Mucosa of descending colon (tissue), 3 donors: ENCODE measurements around the gene UBA6. TPM values are rescaled to one million over a fixed set of nuclear protein-coding genes. Genes with fewer than 3 reads are reported as not detected.

ENCODE experiments used
- ATAC-seq: fragments of 200-7000 bp; cut with Tn5 transposase; one replicate; pipeline ENCODE4 v1.9.1; 2020; ENCODE audit warnings: mild to moderate bottlenecking, moderate library complexity
- DNase-seq, 3 donors: peaks; one replicate each; pipeline ENCODE4 v3.0.0-alpha.2; 2020
- H3K36me3 ChIP-seq: fragments of 200-600 bp; one replicate; pipeline ENCODE4 v1.8.0; 2021; ENCODE audit warnings: low read depth, mild to moderate bottlenecking
- H3K4me1 ChIP-seq: fragments of 200-600 bp; one replicate; pipeline ENCODE4 v1.8.0; 2021; ENCODE audit warnings: low read depth, mild to moderate bottlenecking
- H3K4me3 ChIP-seq: fragments of 200-600 bp; one replicate; pipeline ENCODE4 v1.8.0; 2021; ENCODE audit warnings: mild to moderate bottlenecking
- H3K9me3 ChIP-seq: fragments of 200-600 bp; one replicate; pipeline ENCODE4 v1.8.0; 2021; ENCODE audit warnings: mild to moderate bottlenecking
- intact Hi-C, 2 donors: fragments of 100-400 bp; cut with DNase I in 1 of 2; cut with micrococcal nuclease in 1 of 2; formaldehyde crosslinking; loops; one replicate each; pipeline versions ENCODE4 v1.11.0 to v1.11.1; 2022; cut with DNase I, micrococcal nuclease
- total RNA-seq, 3 donors: library from RNA; stranded (reverse); fragmentation: NEBNext Ultra II Directional in 2 of 3; extraction: Animal tissue kit (Norgen Biotek cat#: 25700) in 2 of 3; gene quantifications; one replicate each; pipeline versions ENCODE4 v1.2.1 to v1.2.4, GENCODE V29; 2021 to 2023
- TF ChIP-seq, protein P1 (sequence below): fragments of 200-600 bp; IDR thresholded peaks from one replicate; pipeline ENCODE4 v1.8.0; 2022; ENCODE audit warnings: antibody characterized with exemption, mild to moderate bottlenecking
- donor health status: DM: no; HTN: no; CAD: no; lungs with moderate emphysema.
- donor health status: DM: no; HTN: no; CAD: no.
- donor health status: DM: no; HTN: yes; CAD: no.

Gene UBA6
- total RNA-seq, 3 donors from 2014 or later, result 35.1 to 49.2 (median 47.9) TPM

DNA sequence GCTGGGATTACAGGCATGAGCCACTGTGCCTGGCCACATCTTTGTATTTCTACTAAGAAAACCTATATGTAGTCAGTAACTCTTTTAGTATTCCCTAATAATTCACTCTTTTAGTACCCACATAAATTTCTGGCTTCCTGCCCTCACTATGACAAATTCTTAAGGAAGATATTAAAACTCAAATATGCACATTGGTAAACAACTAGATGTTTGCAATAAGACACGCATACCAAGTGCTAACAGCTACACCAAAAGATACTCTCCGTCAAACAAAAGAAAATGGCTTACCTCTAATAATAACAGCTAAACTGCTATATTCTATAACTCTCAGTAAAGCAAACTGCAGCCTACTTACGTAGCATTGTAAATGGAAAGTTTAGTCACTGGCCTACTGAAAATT, 6.3 kb downstream of the UBA6 start:
- H3K9me3 ChIP-seq, result no peaks in the 10 kb centered on the region
- H3K4me3 ChIP-seq, result no peak overlapping the region
- intact Hi-C loops, result no loop called here
- TF ChIP-seq, protein P1, sequence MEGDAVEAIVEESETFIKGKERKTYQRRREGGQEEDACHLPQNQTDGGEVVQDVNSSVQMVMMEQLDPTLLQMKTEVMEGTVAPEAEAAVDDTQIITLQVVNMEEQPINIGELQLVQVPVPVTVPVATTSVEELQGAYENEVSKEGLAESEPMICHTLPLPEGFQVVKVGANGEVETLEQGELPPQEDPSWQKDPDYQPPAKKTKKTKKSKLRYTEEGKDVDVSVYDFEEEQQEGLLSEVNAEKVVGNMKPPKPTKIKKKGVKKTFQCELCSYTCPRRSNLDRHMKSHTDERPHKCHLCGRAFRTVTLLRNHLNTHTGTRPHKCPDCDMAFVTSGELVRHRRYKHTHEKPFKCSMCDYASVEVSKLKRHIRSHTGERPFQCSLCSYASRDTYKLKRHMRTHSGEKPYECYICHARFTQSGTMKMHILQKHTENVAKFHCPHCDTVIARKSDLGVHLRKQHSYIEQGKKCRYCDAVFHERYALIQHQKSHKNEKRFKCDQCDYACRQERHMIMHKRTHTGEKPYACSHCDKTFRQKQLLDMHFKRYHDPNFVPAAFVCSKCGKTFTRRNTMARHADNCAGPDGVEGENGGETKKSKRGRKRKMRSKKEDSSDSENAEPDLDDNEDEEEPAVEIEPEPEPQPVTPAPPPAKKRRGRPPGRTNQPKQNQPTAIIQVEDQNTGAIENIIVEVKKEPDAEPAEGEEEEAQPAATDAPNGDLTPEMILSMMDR, result no peak
- ATAC-seq (no peak), DNase-seq (no peak)
- no peaks in the 10 kb centered on the region for H3K36me3 ChIP-seq
- peaks cover 3% of the 10 kb centered on the region for H3K4me1 ChIP-seq

DNA sequence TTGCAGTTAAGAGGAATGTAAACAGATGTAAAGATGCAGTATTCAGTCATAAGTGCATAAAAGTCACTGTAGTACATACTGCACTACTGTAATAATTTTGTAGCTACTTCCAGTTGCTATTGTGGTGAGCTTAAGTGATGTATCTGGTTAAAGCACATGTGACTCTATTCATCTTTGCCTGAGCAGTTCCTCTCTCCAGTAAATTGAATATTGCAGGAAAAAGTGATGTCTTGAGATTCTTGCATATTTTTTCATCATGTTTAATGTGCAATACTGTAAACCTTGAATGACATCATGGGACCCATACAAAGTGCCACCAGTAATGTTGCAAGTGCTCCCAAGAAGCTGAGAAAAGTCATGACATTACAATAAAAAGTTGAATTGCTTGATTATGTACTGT, 9.6 kb downstream of the UBA6 start:
- ATAC-seq (no peak), DNase-seq (no peak)
- Histone ChIP-seq H3K36me3 (no peaks in the 10 kb centered on the region), H3K4me3 (no peak overlapping the region), H3K9me3 (no peaks in the 10 kb centered on the region), H3K4me1 (no peaks in the 10 kb centered on the region)
- intact Hi-C loops, result no loop called here
- TF ChIP-seq, protein P1, result no peak

DNA sequence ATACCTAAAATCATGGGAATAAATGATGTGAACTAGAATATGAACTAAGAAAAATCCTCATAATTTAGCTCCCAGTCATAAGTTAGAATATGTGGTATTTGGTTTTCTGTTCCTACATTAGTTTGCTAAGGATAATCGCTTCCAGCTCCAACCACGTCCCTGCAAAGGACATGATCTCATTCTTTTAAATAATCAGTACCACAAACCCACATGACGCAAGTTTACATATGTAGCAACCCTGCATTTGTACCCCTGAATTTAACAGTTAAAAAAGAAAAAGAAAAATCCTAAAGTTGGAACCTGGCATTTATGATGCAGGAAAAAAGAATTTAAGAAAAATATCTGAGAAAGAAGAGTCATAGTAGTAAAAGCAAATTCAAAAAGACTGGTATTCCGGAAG, 13.3 kb downstream of the UBA6 start:
- no peak for DNase-seq
- no peaks in the 10 kb centered on the region for H3K36me3 ChIP-seq
- intact Hi-C loops, result no loop called here
- H3K4me3 ChIP-seq, result no peak overlapping the region
- no peaks in the 10 kb centered on the region for H3K4me1 ChIP-seq
- H3K9me3 ChIP-seq, result no peaks in the 10 kb centered on the region
- ATAC-seq, result no peak
- TF ChIP-seq, protein P1, result no peak

DNA sequence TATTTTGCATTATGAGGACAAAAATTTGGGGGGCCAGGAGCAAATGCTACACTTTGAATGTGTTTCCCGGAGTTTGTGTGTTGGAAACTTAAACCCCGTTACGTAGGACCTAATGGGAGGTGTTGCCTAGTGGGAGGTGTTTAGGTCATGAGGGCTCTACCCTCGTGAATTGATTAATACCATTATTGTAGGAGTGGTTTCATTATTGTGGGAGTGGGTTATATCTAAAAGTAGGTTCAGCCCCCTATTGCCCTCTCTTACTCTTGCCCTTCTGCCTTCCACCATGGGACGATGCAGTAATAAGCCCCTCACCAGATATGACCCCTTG, 15.5 kb downstream of the UBA6 start:
- intact Hi-C loops, result no loop called here
- TF ChIP-seq, protein P1, result no peak
- Histone ChIP-seq H3K9me3 (no peaks in the 10 kb centered on the region), H3K4me3 (no peak overlapping the region), H3K36me3 (no peaks in the 10 kb centered on the region), H3K4me1 (no peaks in the 10 kb centered on the region)
- DNase-seq (no peak), ATAC-seq (no peak)

DNA sequence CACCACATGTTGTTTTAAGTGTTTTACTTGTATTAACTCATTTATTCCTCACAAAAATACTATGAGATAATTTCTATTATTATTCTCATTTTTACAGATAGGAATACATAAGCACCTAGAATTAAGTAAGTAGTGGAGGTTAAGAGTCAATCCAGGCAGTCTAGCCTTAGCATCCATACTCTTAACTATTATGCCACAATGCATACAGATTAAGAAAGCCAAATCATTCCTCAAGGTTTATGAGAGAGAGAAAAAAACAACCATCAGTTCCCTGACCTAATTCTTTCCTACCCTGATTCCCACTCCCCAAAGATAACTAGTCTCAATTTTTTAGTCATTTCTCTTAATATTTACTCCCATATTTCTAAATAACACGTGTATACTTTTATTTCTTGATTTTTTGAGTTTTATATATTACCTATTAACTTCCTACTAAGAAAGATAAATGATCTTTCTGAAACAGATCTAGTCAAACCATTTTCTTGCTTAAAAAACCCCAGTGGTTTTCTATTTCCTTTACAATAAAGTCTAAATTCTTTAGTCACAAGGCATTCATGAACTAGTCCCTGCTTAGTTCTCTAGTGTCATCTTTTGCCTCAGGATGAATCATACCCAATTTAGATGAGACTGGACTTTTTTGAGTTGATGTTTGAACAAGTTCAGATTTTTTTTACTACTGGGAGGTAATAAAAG, 16.0 kb downstream of the UBA6 start:
- no peak for DNase-seq
- TF ChIP-seq, protein P1, result no peak
- no peak for ATAC-seq
- intact Hi-C loops, result no loop called here
- no peaks in the 10 kb centered on the region for H3K9me3 ChIP-seq
- no peaks in the 10 kb centered on the region for H3K4me1 ChIP-seq
- H3K4me3 ChIP-seq, result no peak overlapping the region
- no peaks in the 10 kb centered on the region for H3K36me3 ChIP-seq

DNA sequence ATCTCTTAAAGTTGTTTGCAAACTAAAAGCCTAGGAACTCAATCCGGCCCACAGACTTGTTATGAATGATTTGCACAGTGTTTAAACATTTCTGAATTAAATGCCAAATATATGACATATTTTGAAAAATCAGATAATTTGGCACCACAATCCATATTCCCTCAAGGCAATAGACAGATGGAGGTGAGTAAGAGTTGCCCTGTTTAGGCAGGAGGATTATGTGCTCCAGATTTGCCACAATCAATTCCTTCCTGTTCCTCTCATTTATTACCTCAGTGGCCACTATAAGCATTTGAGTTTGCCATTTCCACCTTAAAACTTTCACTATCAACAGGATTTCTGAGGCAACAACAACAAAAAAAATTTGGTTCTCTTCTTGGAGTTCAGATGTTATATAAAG, 18.7 kb downstream of the UBA6 start:
- no peak overlapping the region for H3K4me3 ChIP-seq
- TF ChIP-seq, protein P1, result no peak
- intact Hi-C loops, result no loop called here
- DNase-seq (no peak), ATAC-seq (no peak)
- no peaks in the 10 kb centered on the region for H3K36me3 ChIP-seq
- no peaks in the 10 kb centered on the region for H3K9me3 ChIP-seq
- H3K4me1 ChIP-seq, result no peaks in the 10 kb centered on the region
